PFSK-1 (cell line): ENCODE measurements around the gene FKBP2.

Experiments
- POLR2AphosphoS5 ChIP-seq: IDR thresholded peaks from 2 replicates; pipeline ENCODE4 v1.6.1; 2012; ENCODE audit warnings: low read depth, mild to moderate bottlenecking, control low read depth, low read length, moderate library complexity
- REST ChIP-seq, 2 experiments: IDR thresholded peaks; 2 replicates each; pipeline versions ENCODE4 v1.6.1 to v1.8.0; 2011 to 2012; ENCODE audit warnings: low read depth in 2 of 2, low read length in 2 of 2, control low read depth in 1 of 2, inconsistent platforms in 1 of 2, mild to moderate bottlenecking in 1 of 2, moderate library complexity in 1 of 2; ENCODE audit not compliant: insufficient read depth in 1 of 2
- SIN3A ChIP-seq: IDR thresholded peaks from 2 replicates; pipeline ENCODE4 v1.6.1; 2012; ENCODE audit warnings: mild to moderate bottlenecking, low read length, moderate library complexity, borderline replicate concordance; ENCODE audit not compliant: insufficient read depth

GRCh38 chr11:64284962-64285884 lies 44.3 kb downstream of the FKBP2 start, which contains the start of gene GPR137:
- TF ChIP-seq POLR2AphosphoS5 (no peak), SIN3A (no peak), REST (IDR thresholded peaks at IDR 0.05; ENCODE audit: insufficient read depth in 1 of 2, low read depth in 2 of 2, low read length in 2 of 2) (no peak)
